OCI-LY3 (cell line): Measurements from ENCODE around the gene NACA2.

ENCODE experiments used
- CTCF ChIP-seq: fragments of 200-600, 300-600 bp; sonication (generic); IDR thresholded peaks from 2 replicates; pipeline ENCODE4 v1.5.1; 2014; ENCODE audit warnings: antibody characterized with exemption, low read length, low read depth
- EZH2phosphoT487 ChIP-seq: fragments of 200-600 bp; shearing (Covaris generic); IDR thresholded peaks from 2 replicates; pipeline ENCODE4 v1.6.1; 2018; ENCODE audit warnings: antibody characterized with exemption, mixed run types, low read depth

GRCh38 chr17:61634942-61635538, 44.0 kb upstream of the NACA2 start:
- TF ChIP-seq CTCF: no peak
- no peak for TF ChIP-seq EZH2phosphoT487
